Inflammatory macrophage treated with lipopolysaccharide for 1 hour (primary cell): ENCODE measurements around the gene ZNF763.
"Not testable (repeated sequence)": the region's sequence is repeated elsewhere in the genome, so short reads cannot be mapped to it uniquely, and the experiment has no call there.

Source experiments
- DNase-seq, 2 donors: peaks; one replicate each; pipeline ENCODE4 v3.0.0-alpha.2; 2020 to 2022

ZNF763 gene

GRCh38 chr19:11964858-11965645, at the start of gene ZNF763:
Gene ZNF763, plus strand, starts transcription at chr19:11965040. Its CDS starts 169 bp downstream, at chr19:11965209.
- DNase-seq, result peak; percentile 85 to 95

- DNase-seq, result no peak
Observed at GRCh38 chr19:11921852-11922495, 42.9 kb upstream of the ZNF763 start.

GRCh38 chr19:11924886-11925650, 39.8 kb upstream of the ZNF763 start, which contains the start of gene ZNF700:
Gene ZNF700, plus strand, starts transcription at chr19:11925107. Its CDS starts 104 bp downstream, at chr19:11925211.
- peak; percentile 86 to 94 for DNase-seq

- DNase-seq, result not testable (repeated sequence)
Observed at GRCh38 chr19:11925651-11926187, 39.1 kb upstream of the ZNF763 start.

GRCh38 chr19:11927227-11927626, 37.6 kb upstream of the ZNF763 start:
- no peak for DNase-seq

GRCh38 chr19:11931051-11931450, 33.8 kb upstream of the ZNF763 start:
- peak in 1 of 2 donors; percentile 3 for DNase-seq

GRCh38 chr19:11931513-11931912, 33.3 kb upstream of the ZNF763 start:
- no peak for DNase-seq

- DNase-seq, result not testable (repeated sequence)
Observed at GRCh38 chr19:11935829-11936228, 29.0 kb upstream of the ZNF763 start.

GRCh38 chr19:11938383-11938782, 26.5 kb upstream of the ZNF763 start:
- DNase-seq, result not testable (repeated sequence)

- not testable (repeated sequence) for DNase-seq
Observed at GRCh38 chr19:11941361-11941887, 23.4 kb upstream of the ZNF763 start.

DNA sequence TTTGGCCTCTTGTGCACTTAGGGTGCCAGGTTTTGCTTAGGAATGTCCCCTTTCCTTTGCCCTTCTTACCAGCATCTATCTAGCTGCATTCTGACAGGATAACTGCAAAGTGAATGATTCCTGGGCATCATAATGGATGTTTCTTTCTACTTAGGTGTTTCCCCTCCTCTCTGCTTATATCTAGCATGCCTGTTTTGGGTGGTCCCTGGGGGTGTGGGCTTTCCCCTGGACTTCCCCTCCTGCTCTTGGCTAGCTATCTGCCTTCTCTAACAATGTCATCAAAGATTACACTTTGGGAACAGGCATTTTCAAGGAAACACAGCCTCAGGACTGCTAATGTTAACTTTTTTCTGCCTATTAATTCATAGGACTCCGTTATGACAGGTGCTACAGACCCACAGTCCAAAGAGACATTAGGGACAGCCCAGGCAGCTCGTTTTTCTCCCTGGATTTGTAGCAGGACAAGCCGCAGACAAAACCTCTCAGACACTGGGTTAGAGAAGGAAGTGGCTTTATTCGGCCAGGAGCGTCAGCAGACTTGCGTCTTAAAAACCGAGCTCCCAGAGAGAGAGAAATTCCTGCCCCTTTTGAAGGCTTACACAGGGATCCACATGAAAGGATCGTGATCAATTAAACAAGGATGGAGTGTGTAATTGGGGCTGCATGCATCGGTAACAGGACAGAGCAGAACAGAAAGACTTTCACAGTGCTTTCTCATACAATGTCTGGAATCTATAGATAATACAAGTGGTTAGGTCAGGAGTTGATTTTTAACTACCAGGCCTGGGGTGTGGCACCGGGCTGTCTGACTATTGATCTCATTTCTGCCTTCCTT, 22.6 kb upstream of the ZNF763 start:
- no peak for DNase-seq

GRCh38 chr19:11942843-11943108, 22.1 kb upstream of the ZNF763 start:
- DNase-seq, result no peak

GRCh38 chr19:11944656-11945055, 20.2 kb upstream of the ZNF763 start:
- no peak for DNase-seq

GRCh38 chr19:11948646-11949045, 16.2 kb upstream of the ZNF763 start:
- DNase-seq, result no peak

DNA sequence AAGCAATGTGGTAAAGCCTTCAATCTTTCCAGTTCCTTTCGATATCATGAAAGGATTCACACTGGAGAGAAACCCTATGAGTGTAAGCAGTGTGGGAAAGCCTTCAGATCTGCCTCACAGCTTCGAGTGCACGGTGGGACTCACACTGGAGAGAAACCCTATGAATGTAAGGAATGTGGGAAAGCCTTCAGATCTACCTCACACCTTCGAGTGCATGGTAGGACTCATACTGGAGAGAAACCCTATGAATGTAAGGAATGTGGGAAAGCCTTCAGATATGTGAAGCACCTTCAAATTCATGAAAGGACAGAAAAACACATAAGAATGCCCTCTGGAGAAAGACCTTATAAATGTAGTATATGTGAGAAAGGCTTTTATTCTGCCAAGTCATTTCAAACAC, 15.6 kb upstream of the ZNF763 start:
- DNase-seq, result no peak

GRCh38 chr19:11949614-11950080, 15.2 kb upstream of the ZNF763 start:
- not testable (repeated sequence) for DNase-seq

- no peak for DNase-seq
Observed at GRCh38 chr19:11950312-11950711, 14.5 kb upstream of the ZNF763 start.

- DNase-seq, result peak; percentile 53 to 84
Observed at GRCh38 chr19:11963566-11964355, 1.1 kb upstream of the ZNF763 start.

DNA sequence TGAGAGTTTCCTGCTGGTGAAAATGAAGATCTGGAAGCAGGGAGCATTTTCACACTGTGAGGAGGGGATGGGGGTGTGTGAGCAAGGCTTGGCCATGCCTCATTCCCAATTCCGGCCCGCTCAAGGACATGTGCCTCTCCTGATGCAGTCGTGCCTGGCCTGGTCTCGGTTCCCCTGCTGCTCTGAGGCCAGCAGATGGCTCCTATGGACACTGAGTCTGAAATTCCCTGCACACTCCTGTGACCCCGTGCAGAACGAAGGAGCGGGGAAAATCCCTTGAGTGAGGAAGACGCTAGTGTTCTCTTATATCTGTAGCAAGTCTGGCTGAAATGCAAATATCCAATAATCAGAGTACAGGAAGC, 363 bp upstream of the ZNF763 start:
- no peak for DNase-seq

DNA sequence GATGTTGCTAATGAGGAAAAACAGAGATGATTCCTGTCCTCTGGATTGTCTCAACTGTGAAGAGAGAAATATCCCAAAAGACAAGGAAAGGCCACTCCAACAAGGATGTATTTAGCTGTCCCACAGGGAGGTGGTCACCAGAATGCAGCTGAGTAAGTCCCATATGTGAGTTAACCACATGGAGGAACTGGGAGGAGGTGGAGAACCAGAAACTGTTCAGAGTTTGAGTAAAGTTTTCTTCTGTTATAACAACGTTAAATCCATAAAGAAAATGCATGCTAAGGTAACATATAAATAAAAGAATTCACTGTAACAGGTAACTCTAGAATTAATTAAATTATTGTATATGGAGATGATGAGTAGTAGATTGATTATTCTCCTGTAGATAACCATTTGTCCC, 5.3 kb downstream of the ZNF763 start:
- DNase-seq, result peak in 1 of 2 donors; percentile 12

DNA sequence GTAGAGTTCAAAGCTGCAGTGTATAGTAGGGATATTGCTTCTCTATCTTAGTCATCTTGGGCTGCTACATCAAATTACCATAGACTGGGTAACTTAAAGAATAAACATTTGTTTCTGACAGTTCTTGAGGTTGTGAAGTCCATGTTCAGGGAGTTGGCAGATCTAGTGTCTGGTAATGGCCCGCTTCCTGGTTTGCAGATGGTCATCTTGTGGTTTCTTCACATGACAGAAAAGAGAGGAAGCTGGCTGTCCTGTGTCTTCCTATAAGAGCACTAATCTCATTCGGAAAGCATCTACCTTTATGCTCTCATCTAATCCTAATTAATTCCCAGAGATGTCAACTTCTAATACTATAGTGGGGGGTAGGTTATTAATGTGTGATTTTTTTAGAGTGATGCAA, 6.2 kb downstream of the ZNF763 start:
- DNase-seq, result peak; percentile 46 to 57
